Adipose tissue (tissue), 3 donors: Measurements from ENCODE around the gene PTPRH. TPM values are rescaled to one million over a fixed set of nuclear protein-coding genes. Genes with fewer than 3 reads are reported as not detected.
"Not testable (repeated sequence)": the region's sequence is repeated elsewhere in the genome, so short reads cannot be mapped to it uniquely, and the experiment has no call there.

ENCODE experiments used
- H3K27ac ChIP-seq: one replicate; pipeline ENCODE4 v1.5.1; 2013; ENCODE audit warnings: low read depth, low read length
- WGBS, 3 donors: extraction: QIAGEN DNeasy Blood & Tissue Kit; methylation state at CpG; one replicate each; pipeline ENCODE4 v1.1.7; 2013; 5-methylcytosine and 5-hydroxymethylcytosine counted together
- polyA plus RNA-seq, 3 donors: library from polyadenylated mRNA; stranded (reverse); fragments of 200-250 nt; gene quantifications; one replicate each; pipeline ENCODE4 v1.2.3, GENCODE V29; 2013
- donor health status: healthy with polysubstance abuse.
- donor health status: Bipolar disorder and iron deficiency.
- donor health status: healthy.

Gene PTPRH
- polyA plus RNA-seq, 3 donors: 3.0 to 5.5 (median 3.4) TPM

GRCh38 chr19:55173714-55174409 lies 35.4 kb downstream of the PTPRH start:
- no peak overlapping the region for H3K27ac ChIP-seq
- 1% methylated on average over 25 to 37 of the region's 37 CpGs for WGBS, 3 donors

DNA sequence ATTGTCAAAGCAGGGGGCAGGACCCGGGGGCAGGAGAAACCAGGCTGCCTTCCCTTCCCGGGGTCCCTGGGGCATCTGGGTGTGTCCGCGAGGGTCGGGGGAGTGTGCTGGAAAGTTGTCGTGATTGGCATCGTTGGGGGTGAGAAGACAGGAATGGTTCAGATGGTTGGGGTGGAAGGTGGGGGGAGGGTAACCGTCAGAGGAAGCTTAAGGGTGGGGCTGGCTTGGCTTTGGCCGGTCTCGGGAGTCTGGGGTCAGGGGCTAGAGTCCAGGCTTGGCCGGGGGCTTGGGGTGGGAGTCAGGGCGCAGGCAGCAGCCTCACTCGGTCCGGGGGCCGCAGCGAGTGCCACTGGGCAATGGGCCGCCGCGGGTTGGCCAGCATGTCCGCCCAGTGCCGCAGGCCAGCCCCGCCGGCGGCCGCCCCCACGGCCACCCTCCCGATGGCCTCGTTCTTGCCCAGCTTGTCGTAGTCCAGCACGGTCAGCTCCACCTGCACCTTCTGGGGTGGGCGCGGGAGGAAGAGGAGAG lies 36.1 kb downstream of the PTPRH start:
- H3K27ac ChIP-seq: no peak overlapping the region
- WGBS, 3 donors: 1 to 3% (median 1%) methylated on average over 27 to 32 of the region's 32 CpGs

DNA sequence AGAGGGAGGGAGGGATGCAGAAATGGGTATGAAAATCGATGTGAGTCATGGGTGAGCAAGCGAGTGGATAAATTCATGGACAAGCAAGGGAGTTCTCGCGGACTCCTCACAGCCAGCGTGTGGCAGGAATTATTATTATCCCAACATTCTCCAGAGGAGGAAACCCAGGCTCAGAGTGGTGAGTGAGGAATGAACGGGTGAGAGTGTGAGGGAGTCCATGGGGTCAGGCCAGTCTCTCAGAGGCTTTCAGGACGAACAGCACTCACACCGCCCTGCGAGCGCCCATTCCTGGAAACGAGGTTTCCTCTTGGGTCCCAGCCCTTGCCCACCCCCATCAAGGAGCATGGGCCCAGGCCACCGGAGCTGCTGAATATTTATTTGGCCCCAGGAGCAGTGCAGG lies 36.6 kb downstream of the PTPRH start:
- no peak overlapping the region for H3K27ac ChIP-seq
- 9 to 18% (median 17%) methylated on average over 12 of the region's 12 CpGs for WGBS, 3 donors

DNA sequence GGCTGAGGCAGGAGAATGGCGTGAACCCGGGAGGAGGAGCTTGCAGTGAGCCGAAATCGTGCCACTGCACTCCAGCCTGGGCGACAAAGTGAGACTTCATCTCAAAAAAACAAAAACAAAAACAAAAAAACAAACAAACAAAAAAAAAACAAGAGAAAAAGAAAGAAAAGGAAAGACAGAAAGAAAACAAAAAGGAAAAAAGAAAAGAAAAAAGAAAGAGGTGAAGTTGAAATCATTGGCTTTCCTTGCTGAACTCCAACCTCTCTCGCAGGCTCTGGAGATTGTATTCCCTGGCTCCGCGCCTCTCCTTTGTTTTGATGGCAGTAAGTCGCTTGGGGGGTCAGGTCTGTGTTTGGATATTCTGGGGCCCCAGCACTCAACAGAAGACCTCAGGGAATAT lies 37.0 kb downstream of the PTPRH start:
- 40 to 56% (median 53%) methylated on average over 9 of the region's 9 CpGs for WGBS, 3 donors
- not testable (repeated sequence) for H3K27ac ChIP-seq

DNA sequence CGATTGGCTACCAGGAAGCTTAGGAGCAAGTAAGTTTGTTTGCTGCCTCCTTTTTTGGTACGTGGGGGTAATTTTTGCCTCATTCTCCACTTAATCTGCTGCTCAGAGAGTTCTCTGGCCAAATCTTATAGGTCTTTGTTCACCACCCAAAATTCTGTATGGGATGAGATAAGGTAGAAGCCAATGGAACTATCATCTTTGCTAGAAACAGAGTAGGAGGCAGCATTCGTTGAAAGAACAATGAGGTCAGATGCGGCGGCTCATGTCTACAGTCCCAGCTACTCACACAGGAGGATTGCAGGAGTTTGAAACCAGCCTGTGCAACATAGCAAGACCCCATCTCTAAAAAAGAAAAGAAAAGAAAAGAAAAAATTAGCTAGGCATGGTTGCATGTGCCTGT lies 37.9 kb downstream of the PTPRH start:
- 68 to 79% (median 78%) methylated on average over 5 of the region's 5 CpGs for WGBS, 3 donors
- no peak overlapping the region for H3K27ac ChIP-seq

DNA sequence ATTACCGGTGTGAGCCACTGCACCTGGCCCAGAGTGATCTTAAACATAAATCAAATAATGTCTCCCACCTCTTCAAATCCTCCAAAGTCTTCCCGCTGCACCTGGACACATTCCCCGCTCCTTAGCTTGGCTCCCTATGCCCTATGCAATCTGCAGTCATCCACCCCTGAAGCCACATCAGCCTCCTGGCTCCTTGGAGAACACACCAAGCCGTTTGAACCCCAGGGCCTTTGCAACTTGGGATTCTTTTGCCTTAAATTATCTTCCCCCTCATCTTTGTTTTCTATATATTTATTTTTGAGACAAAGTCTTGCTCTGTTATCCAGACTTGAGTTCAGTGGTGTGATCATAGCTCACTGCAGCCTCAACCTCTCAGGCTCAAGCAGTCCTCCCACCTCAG lies 40.2 kb downstream of the PTPRH start:
- 41 to 74% (median 69%) methylated on average over 4 of the region's 4 CpGs for WGBS, 3 donors
- H3K27ac ChIP-seq: no peak overlapping the region

DNA sequence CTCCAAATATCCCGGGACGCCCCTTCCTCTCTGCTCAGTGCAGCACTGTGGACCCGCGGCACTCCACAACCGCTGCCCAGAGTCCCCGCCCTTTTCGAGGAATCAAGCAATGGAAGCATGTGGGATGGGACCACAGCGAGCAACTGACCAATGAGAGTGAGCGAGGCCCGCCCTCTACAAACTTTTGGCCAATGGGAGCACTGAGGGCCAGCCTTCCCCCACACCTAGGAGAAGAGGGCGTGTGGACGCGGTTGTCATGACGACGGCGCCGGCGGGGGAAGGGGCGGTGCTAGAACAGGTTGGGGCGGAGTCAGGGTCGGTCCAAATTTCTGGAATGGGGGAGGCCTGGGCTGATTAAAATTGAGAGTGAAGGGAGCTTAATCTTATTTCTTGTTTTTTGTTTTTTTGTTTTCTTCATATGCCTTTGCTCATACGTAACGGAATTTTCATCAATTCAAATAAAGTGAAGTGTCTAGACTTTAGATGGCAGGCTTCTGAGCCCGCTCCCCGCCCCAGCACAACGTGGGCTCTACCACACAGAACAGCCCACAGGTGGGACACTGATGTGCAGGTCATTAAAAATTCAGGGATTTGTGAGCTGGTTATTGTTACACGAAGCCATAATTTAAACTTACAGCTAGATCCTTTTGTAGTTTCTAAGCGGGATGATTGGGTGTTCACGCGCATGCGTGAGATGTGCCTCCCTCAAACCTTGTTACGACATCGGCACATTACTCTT lies 42.6 kb downstream of the PTPRH start, which contains the start of gene DNAAF3:
Gene DNAAF3 (minus strand): TSS at position 84 of the 739 bp plus-strand sequence. CDS start 200 bp downstream, outside the sequence.
- WGBS, 3 donors: 1% methylated on average over 29 to 33 of the region's 33 CpGs
- H3K27ac ChIP-seq: no peak within 1 kb of the TSS

GRCh38 chr19:55165952-55166529 lies 43.3 kb downstream of the PTPRH start:
- 1 to 2% (median 1%) methylated on average over 33 to 34 of the region's 34 CpGs for WGBS, 3 donors
- H3K27ac ChIP-seq: no peak overlapping the region

GRCh38 chr19:55161571-55162322 lies 47.6 kb downstream of the PTPRH start:
- WGBS, 3 donors: 21 to 29% (median 21%) methylated on average over 50 to 61 of the region's 61 CpGs
- H3K27ac ChIP-seq: no peak overlapping the region

GRCh38 chr19:55160986-55161365 lies 48.3 kb downstream of the PTPRH start:
- WGBS, 3 donors: 13 to 21% (median 16%) methylated on average over 25 to 32 of the region's 32 CpGs
- H3K27ac ChIP-seq: no peak overlapping the region

DNA sequence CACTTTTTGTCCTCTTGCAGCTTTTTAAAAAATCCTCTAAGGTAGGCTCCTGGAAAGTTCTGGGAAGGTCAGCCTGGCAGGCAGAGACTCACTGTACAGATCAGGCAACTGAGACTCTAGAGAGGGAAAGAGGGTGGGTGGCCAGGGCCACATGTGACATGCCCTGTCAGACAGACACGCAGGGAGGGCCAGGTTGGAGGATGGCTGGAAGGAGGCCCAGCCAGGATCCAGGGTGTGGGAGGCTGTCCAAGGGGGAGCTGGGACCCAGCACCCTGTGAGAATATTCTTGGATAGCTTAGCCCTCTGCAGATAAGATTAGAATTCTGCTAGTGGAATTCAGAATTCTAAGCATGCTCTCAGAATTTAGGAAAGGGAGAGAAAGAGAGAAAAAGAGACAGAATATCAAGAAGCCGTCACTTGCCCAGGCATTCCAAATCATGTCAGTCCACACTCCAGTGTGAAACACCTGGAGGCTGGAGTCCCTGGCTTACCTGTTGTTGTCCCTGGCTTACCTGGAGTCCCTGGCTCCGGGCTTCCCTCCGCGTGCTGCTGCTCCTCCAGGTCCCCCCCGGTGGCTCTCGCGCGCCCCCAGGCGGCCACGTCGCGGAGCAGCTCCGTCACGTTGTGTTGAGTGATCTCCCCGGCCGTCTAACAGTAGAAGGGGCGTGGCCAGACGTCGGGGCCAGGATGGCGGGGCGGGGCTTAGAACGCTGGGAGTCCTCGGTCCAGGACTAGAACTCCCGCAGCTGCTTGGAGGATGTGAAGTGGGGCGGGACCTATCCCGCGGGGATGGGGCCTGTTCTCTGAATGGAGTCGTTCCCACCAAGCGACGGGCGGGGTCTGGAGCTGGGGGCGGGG lies 48.9 kb downstream of the PTPRH start:
- no peak overlapping the region for H3K27ac ChIP-seq
- WGBS, 3 donors: 3 to 5% (median 3%) methylated on average over 28 to 33 of the region's 33 CpGs

GRCh38 chr19:55158848-55159749 lies 50.2 kb downstream of the PTPRH start:
- 60 to 69% (median 61%) methylated on average over 17 to 18 of the region's 18 CpGs for WGBS, 3 donors
- H3K27ac ChIP-seq: no peak overlapping the region

DNA sequence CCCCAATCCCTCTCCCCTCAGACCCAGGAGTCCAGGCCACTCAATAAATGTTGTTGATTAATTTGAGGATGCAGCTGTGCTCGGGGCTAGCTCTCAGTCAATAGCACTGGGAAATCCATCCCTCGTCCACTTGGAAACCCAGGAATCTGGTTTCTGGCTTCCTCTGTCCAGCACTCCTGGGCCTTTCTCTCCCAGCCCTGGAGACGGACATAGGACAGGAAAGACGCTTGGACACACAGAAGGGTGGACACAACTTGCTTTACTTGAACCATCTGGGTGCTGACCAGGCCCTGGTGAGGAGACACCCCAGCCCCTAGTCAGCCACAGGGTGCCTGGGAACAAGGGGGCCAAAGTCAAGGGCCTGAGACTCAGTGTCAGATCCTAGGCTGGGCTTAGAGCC lies 50.9 kb downstream of the PTPRH start:
- 54 to 65% (median 62%) methylated on average over 4 of the region's 4 CpGs for WGBS, 3 donors
- H3K27ac ChIP-seq: no peak overlapping the region

- 29 to 42% (median 35%) methylated on average over 31 to 39 of the region's 39 CpGs for WGBS, 3 donors
Measured at GRCh38 chr19:55157064-55157908, 52.0 kb downstream of the PTPRH start, which contains the start of gene TNNI3. TSS of gene TNNI3 (minus strand) at chr19:55157732. CDS start at chr19:55157589, 143 bp downstream.

DNA sequence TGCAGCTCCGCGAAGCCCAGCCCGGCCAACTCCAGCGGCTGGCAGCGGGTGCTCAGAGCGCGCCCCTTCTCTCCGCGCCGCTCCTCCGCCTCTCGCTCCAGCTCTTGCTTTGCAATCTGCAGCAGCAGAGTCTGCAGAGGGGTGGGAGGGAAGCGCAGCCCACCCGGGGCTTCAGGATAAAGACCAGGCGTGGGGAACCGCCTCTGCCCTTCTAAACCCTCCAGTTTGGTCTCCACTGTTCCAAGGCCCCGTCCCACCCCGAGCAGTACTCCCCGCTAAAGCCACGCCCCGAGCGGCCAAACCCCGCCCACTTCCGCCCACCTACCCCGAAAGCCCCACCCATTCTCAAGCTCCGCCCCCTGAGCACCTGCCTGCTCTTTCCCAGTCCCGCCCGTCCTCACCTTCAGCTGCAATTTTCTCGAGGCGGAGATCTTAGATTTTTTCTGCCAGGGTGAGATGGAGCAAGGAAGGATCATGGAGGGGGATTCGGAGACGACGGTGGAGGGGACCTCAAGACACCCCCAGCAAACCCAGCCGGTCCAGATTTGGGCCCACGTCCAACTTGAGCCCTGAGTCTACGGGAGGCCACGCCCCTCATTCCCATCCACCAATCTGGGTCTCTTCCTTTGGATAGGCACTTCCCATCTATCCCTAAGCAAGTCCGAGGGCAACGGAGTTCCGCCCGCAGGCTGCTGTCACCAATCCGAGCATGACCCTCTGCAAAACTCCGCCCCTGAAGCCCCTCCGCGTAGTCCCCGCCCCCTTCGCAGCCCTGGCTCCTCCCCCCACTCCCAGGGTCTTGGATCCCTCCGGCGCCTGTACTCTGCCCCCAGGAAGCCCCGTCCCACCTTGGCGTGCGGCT lies 52.9 kb downstream of the PTPRH start:
- WGBS, 3 donors: 3 to 7% (median 6%) methylated on average over 51 to 52 of the region's 52 CpGs
- no peak overlapping the region for H3K27ac ChIP-seq

More at GRCh38 chr19:55157064-55157908, 52.0 kb downstream of the PTPRH start, which contains the start of gene TNNI3:
- H3K27ac ChIP-seq: no peak within 1 kb of the TSS
